KMS-11 (cell line): ENCODE measurements around the gene RPEL1.

Source experiments
- H2AFZ ChIP-seq: fragments of 200-600 bp; sonication (generic); 2 replicates; pipeline ENCODE4 v1.6.1; 2016; ENCODE audit warnings: antibody characterized with exemption, mixed run types, low read depth
- H3K27ac ChIP-seq: fragments of 200-600 bp; sonication (generic); 2 replicates; pipeline ENCODE4 v1.6.1; 2016; ENCODE audit warnings: mild to moderate bottlenecking, mixed run types
- H3K27me3 ChIP-seq: fragments of 200-600 bp; sonication (generic); 2 replicates; pipeline ENCODE4 v1.6.1; 2017; ENCODE audit warnings: mild to moderate bottlenecking, low read depth, mixed run types, moderate library complexity; ENCODE audit not compliant: insufficient read depth
- H3K36me3 ChIP-seq: fragments of 200-600 bp; sonication (generic); 2 replicates; pipeline ENCODE4 v1.6.1; 2017; ENCODE audit warnings: mild to moderate bottlenecking, mixed run types; ENCODE audit not compliant: insufficient read depth
- H3K4me1 ChIP-seq: fragments of 200-600 bp; sonication (generic); 2 replicates; pipeline ENCODE4 v1.6.1; 2016; ENCODE audit warnings: mild to moderate bottlenecking, low read depth, mixed run types; ENCODE audit not compliant: poor library complexity, severe bottlenecking
- H3K4me2 ChIP-seq: fragments of 200-600 bp; sonication (generic); 2 replicates; pipeline ENCODE4 v1.7.0; 2016; ENCODE audit warnings: mild to moderate bottlenecking, mixed run types
- H3K4me3 ChIP-seq: fragments of 200-600 bp; sonication (generic); IDR thresholded peaks from 2 replicates; pipeline ENCODE4 v1.6.1; 2017; ENCODE audit warnings: low read depth, low read length, mixed read lengths; ENCODE audit not compliant: insufficient read depth
- H3K79me2 ChIP-seq: fragments of 200-600 bp; sonication (generic); 2 replicates; pipeline ENCODE4 v1.6.1; 2016; ENCODE audit warnings: low read depth, mixed run types; ENCODE audit not compliant: insufficient read depth
- H3K9ac ChIP-seq: fragments of 200-600 bp; sonication (generic); 2 replicates; pipeline ENCODE4 v1.6.1; 2016; ENCODE audit warnings: mild to moderate bottlenecking, mixed run types
- H4K20me1 ChIP-seq: fragments of 200-600 bp; sonication (generic); 2 replicates; pipeline ENCODE4 v1.6.1; 2016; ENCODE audit warnings: mild to moderate bottlenecking, mixed run types; ENCODE audit not compliant: insufficient read depth
- TF ChIP-seq, protein P1 (sequence below): fragments of 200-600 bp; sonication (generic); conservative IDR thresholded peaks from 2 replicates; pipeline ENCODE4 v1.6.1; 2017; ENCODE audit warnings: low read depth, mild to moderate bottlenecking, antibody characterized with exemption, low read length, moderate library complexity, mixed read lengths

Gene RPEL1

DNA sequence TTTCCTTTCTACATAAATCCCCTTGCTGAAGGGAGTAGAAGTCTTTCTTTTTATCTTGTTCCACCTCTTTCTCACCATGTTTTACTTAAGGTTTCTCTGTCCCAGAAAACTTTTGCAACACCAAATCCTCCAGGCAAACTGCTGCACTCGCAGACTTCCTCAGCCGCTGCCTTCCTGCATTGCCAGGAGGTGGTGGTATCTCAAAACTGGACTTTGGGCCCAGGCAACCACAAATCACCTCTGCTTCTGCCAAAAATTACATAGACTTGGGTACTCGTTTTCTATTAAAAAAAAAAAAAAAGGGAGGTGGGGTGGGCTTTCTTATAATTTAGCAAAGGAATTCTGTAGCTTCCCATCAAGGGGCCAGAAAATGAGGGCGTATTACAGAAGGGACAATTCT is 45.9 kb downstream of the RPEL1 start:
- TF ChIP-seq, protein P1, sequence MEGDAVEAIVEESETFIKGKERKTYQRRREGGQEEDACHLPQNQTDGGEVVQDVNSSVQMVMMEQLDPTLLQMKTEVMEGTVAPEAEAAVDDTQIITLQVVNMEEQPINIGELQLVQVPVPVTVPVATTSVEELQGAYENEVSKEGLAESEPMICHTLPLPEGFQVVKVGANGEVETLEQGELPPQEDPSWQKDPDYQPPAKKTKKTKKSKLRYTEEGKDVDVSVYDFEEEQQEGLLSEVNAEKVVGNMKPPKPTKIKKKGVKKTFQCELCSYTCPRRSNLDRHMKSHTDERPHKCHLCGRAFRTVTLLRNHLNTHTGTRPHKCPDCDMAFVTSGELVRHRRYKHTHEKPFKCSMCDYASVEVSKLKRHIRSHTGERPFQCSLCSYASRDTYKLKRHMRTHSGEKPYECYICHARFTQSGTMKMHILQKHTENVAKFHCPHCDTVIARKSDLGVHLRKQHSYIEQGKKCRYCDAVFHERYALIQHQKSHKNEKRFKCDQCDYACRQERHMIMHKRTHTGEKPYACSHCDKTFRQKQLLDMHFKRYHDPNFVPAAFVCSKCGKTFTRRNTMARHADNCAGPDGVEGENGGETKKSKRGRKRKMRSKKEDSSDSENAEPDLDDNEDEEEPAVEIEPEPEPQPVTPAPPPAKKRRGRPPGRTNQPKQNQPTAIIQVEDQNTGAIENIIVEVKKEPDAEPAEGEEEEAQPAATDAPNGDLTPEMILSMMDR, result no peak
- no peaks in the 10 kb centered on the region for H3K4me1 ChIP-seq

DNA sequence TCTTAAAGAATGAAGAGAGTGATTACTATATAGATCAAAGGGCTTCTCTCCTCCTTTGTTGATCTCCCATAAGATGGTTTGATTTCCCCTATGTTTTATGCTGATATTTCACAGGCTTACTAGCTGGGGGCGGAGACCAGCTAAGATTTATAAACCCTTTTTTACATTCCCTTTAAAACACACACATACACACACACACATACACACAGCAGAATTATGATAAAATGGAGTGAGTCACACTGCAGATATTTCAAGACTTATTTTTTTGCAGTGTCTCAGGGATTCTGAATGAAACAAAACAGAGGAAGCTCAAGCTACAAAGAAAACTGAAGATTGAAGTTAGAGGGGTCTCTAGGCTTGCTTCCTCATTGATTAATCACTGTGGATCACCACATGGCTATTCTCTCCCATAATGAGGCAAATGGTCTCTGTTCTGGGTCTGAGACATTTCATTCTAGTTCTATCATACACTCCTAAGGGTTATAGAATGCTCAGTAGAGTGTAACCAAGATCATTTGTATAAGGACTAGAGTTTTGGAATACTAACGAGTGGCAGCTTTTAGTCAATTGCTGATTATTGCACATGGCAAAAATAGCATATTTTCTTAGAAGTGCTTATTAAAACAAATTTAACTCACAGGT is 49.8 kb downstream of the RPEL1 start:
- H3K9ac ChIP-seq, result no peak overlapping the region
- no peaks in the 10 kb centered on the region for H4K20me1 ChIP-seq
- no peaks in the 10 kb centered on the region for H3K36me3 ChIP-seq
- no peak overlapping the region for H2AFZ ChIP-seq
- TF ChIP-seq, protein P1, result no peak
- H3K27ac ChIP-seq, result no peak overlapping the region
- H3K4me1 ChIP-seq, result no peaks in the 10 kb centered on the region
- H3K4me3 ChIP-seq, result no peak overlapping the region
- H3K79me2 ChIP-seq, result no peaks in the 10 kb centered on the region
- no peak overlapping the region for H3K4me2 ChIP-seq
- H3K27me3 ChIP-seq, result no peaks in the 10 kb centered on the region

More for the DNA sequence above, 45.9 kb downstream of the RPEL1 start:
- Histone ChIP-seq H3K4me3 (no peak overlapping the region), H3K36me3 (no peaks in the 10 kb centered on the region), H3K27ac (no peak overlapping the region), H4K20me1 (no peaks in the 10 kb centered on the region), H3K79me2 (no peaks in the 10 kb centered on the region), H3K4me2 (no peak overlapping the region), H3K9ac (no peak overlapping the region), H2AFZ (no peak overlapping the region), H3K27me3 (no peaks in the 10 kb centered on the region)
